Right renal pelvis (tissue), 4 donors: ENCODE results near the gene AUTS2. TPM values are rescaled to one million over a fixed set of nuclear protein-coding genes. Genes with fewer than 3 reads are reported as not detected.

Experiments used
- DNase-seq, 4 donors: peaks; one replicate each; pipeline ENCODE4 v3.0.0-alpha.2; 2013; ENCODE audit warnings: low read depth in 4 of 4, low spot score in 3 of 4, missing footprints in 1 of 4
- polyA plus RNA-seq, 4 donors: library from polyadenylated mRNA; unstranded; fragments of 120-200 nt; gene quantifications; one replicate each; pipeline ENCODE4 v1.2.1, GENCODE V29; 2013; ENCODE audit not compliant: insufficient read length in 4 of 4

The AUTS2 gene
- polyA plus RNA-seq, 4 donors = 67.5 to 85.6 (median 76.0) TPM

- no peak for DNase-seq
Measured at GRCh38 chr7:69837387-69838068, 239.3 kb downstream of the AUTS2 start.

DNA sequence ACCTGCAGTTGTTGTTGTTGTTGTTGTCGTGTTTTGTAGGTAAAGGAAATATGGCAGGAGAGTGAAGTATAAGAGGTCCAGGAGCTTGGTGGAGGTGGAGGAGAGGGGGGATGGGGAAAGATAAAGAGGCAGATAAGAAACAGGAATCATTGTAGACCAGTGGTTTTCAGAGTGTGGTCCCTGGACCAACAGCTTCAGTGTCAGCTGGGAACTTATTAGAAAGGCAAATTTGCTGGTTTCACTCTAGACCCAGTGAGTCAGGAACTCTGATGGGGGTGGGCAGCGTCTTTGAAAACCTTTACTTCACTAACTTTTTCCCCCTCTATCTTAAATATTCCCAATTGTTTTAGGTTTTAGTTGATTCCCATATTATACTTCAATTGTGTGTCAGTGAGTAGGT, 241.5 kb downstream of the AUTS2 start:
- no peak for DNase-seq

DNA sequence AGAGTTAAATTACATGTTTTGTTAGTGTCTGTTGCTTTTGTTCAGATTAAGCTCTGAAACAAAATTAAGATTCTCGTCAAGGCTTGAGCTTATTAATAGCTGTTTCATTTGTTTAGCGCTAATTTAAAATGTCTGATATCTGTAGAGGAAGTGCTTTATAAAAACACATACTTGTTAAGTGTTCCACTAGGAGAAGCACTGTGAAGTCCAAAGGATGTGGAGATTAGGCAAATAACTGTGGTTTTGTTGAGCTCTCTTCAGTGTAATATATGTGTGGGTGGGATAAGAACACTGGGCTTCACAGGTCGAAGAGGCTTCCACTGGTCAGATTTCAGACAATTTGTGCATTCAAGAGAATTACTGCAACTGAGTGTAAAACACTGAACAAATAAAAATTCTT, 242.0 kb downstream of the AUTS2 start:
- no peak for DNase-seq

DNA sequence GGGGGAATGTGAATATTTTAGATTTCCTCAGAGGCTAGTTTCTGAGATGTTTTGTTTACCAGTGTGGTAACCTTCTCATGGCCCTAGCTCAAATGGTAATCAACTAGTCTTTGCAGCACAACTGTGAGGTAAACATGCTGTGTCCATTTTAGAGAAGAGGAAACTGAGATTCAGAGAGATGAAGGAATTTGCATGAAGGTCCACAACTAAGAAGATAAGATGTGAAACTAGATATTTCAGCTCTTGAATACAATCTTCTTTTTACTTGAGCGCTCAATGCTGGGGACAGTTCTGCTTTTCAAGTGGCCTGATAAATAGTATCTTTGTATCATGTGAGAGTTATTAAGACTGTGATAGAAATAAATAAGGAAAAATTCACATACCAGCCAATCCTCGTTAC, 245.4 kb downstream of the AUTS2 start:
- DNase-seq = no peak

- no peak for DNase-seq
Measured at GRCh38 chr7:69844264-69844868, 246.1 kb downstream of the AUTS2 start.

- DNase-seq = no peak
Measured at GRCh38 chr7:69845721-69846495, 247.6 kb downstream of the AUTS2 start.

- DNase-seq = no peak
Measured at GRCh38 chr7:69847921-69848612, 249.8 kb downstream of the AUTS2 start.

DNA sequence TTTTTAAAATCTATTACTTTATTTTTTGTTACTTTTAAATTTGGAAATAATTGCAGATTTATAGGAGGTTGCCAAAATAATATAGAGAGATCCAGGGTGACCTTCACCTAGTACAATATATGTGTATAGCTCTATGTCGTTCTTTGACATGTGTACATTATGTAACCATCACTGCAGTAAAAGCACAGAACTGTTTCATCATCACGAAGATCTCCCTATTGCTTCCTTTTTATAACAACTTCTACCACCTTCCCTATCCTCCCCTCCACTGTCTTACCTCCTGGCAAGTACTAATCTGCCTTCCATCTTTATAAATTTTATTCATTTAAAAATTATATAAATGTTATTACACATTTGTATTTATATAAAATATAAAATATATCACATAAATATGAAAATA, 251.0 kb downstream of the AUTS2 start:
- DNase-seq = no peak

GRCh38 chr7:69857014-69857413, 258.7 kb downstream of the AUTS2 start:
- DNase-seq = no peak

DNA sequence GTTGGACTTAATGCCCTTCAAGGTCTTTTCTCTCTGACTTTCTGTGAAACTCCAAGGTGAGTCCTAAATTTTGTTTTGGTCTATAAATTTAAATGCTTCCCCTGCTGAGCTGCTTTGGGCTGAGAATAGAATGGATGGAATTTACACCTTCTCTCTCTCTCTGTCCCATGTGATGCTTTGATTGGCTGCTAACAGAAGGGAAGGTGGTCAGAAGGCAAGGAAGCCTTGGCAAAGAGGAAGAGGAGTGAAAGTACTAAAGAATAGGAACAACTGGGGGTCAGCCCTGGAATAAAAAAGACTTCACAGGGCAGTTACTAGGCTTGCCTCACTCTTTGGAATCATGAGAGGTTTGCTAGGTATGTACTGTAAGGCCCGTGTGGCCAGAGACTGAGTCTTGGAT, 260.2 kb downstream of the AUTS2 start:
- no peak for DNase-seq

DNA sequence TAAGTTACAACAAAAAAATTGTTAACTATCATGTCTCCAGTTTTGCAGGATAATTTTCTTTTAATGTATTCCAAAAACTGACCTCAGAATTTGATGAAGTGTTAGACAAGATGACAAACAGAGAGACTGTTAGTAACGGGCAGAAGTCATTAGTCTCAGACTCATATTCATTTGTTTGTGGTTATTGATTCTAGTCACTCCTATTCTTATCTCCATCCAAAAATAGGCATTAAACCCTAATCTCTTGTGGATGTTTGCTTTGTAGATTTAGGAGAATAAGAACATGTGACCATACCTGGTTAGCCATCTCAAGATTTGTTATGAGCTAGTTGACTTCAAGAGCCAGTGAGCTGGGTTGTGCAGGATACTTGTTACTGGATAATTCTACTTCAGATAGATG, 261.1 kb downstream of the AUTS2 start:
- no peak for DNase-seq

DNA sequence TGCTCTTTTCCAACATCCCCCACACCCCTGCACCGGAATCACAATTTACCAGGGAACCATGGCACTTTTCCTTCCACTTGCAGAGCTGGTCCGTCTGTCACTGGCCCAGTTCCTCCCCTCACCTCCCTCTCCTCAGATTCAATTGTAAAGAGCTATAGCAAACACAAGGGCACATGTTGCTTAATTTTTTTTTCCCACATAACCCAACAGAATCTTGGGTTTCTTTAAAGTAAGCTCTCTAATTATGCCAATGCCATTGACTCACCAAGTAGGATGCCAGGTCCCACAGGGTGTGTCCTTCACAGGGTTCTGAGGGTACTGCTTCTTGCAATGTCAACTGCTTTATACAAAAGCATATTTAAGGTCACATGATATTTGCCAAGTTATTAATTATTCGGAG, 262.2 kb downstream of the AUTS2 start:
- DNase-seq = no peak

GRCh38 chr7:69860941-69861622, 262.8 kb downstream of the AUTS2 start:
- peak in 1 of 4 donors; percentile 25 for DNase-seq

DNA sequence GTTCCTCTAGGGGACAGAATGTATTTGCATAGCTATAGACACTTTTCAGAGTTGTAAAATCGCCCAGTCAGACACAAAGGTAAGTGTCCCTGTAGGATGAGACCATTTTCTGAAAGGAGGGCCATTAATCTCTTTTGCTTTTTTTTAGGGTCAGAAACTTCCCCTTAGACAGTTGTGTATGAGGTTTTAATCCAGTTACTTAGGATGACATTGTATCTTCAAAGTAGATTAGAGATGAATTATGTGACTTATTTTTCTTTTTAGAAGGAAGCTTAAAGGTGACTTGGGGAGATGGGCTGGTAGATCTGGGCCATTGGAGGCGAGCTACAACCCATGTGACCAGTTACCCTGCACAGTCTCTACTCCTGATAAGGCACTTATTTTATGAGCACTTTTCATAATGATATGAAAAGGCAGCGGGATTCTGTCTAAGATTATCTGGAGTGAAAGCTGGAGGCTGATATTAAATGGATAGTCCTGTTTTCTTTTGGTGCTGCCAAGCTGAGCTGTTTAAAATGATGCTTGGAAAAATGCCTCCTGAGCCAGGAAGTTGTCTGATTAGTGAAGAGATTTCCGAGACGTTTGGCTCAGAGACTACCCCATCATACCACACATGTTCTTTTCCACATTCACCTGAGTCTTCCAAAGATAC, 264.3 kb downstream of the AUTS2 start:
- no peak for DNase-seq

GRCh38 chr7:69864274-69864673, 266.0 kb downstream of the AUTS2 start:
- no peak for DNase-seq

DNA sequence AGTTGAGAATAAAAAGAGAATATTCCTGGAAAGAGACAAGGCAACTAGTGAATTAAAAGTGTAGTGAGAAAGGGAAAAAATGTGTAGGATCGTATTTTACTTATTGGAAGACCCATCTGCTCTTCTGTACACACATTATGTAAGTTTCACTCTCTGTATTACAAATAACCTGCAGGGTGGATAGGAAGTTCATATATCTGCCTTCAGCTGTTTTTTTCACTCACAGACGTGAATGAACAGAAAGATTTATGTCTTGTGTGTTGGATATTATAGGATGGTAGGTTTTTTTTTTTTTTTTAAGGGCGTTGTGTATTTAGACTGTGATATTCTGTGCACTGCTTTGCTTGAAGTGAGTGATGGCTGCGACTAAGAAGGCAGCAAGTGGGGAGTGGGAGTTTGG, 266.5 kb downstream of the AUTS2 start:
- no peak for DNase-seq

DNA sequence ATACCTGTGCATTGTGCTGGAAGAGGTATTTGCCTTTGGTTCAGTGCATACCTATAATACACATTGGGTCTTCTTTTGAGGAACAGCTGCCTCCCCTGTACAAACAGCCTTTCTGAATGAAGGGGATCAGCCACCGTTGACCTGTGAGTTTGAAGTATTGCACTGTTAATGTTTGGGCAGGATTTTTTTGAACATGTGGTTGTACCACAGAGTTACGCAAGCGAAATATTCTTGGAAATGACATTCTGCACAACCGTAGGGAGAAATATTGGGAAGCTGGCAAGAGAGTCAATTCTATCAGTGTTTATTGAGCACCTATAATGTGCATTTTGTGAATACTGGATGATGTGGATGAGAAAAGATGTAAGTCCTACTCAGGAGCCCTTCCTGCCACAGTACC, 270.6 kb downstream of the AUTS2 start:
- no peak for DNase-seq

DNA sequence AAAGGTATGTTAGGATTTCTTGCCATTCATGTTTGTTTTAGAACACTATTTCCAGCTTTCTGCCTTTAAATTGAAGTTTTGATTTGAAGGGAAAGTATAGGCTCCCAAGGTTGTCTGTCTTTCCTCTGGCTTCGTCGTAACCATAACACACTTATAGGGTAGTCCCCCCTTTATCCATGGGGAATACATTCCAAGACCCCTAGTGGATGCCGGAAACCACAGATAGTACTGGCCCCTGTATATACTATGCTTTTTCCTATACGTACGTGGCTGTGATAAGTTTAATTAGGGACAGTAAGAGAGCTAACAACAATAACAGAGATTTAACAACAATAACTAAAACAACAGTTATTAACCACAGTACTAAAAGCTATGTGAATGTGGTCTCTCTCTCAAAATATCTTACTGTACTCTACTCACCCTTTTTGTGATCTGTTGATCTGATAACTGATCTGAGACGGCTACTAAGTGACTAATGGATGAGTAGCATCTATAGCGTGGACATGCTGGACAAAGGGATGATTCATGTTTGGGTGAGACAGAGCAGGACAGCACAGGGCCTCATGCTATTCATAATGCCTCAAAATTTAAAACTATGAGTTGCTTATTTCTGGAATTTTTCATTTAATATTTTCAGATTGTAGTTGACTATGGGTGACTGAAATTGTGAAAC, 273.1 kb downstream of the AUTS2 start:
- DNase-seq = no peak

- no peak for DNase-seq
Measured at GRCh38 chr7:69871886-69872569, 273.8 kb downstream of the AUTS2 start.
